IMR-90 (cell line): ENCODE measurements around the gene SEC16A. TPM values are rescaled to one million over a fixed set of nuclear protein-coding genes. Genes with fewer than 3 reads are reported as not detected.

Source experiments
- ATAC-seq: fragments of 200-7000 bp; cut with Tn5 transposase; 2 replicates; pipeline ENCODE4 v1.9.1; 2020; ENCODE audit warnings: low read depth, mild to moderate bottlenecking, moderate library complexity
- BruUV-seq: library from RNA; stranded (reverse); fragments of 400-500 nt; replicated peaks from 2 replicates; lab custom pipeline; 2021; lab: Mats Ljungman, UMichigan
- CTCF ChIA-PET: fragments of 300-600 bp; formaldehyde crosslinking; extraction: SDS; loops from one replicate; lab custom pipeline; 2021; ENCODE audit warnings: antibody characterized with exemption; lab: Yijun Ruan, JAX
- POLR2A ChIA-PET: fragments of 300-600 bp; sonication (Branson Sonifier 250); formaldehyde crosslinking; loops from one replicate; lab custom pipeline; 2022; ENCODE audit warnings: antibody characterized with exemption; ENCODE audit not compliant: unreplicated experiment; lab: Charles Lee
- DNase-seq: peaks from one replicate; pipeline ENCODE4 v3.0.0; 2013
- H2AFZ ChIP-seq: replicated peaks from 2 replicates; pipeline ENCODE3; 2013; ENCODE audit warnings: low read length, mild to moderate bottlenecking; ENCODE audit not compliant: poor library complexity
- H2AK5ac ChIP-seq: 2 replicates; pipeline ENCODE4 v1.6.1; 2013; ENCODE audit warnings: low read depth, low read length, inconsistent platforms
- H2AK9ac ChIP-seq: replicated peaks from 2 replicates; pipeline ENCODE3; 2013; ENCODE audit warnings: mild to moderate bottlenecking, low read depth, low read length, moderate library complexity; ENCODE audit not compliant: poor library complexity
- H2BK120ac ChIP-seq: 2 replicates; pipeline ENCODE4 v1.6.1; 2013; ENCODE audit warnings: low read depth, low read length, inconsistent platforms
- H2BK15ac ChIP-seq: 3 replicates; pipeline ENCODE4 v1.6.1; 2013; ENCODE audit warnings: low read depth, low read length, inconsistent platforms
- H2BK20ac ChIP-seq: 2 replicates; pipeline ENCODE4 v1.6.1; 2013; ENCODE audit warnings: low read depth, mild to moderate bottlenecking, inconsistent platforms, low read length, moderate library complexity
- H2BK5ac ChIP-seq: 2 replicates; pipeline ENCODE4 v1.6.1; 2013; ENCODE audit warnings: mild to moderate bottlenecking, low read depth, low read length, inconsistent platforms; ENCODE audit not compliant: poor library complexity, severe bottlenecking
- H3K14ac ChIP-seq: replicated peaks from 2 replicates; pipeline ENCODE4 v1.6.1; 2013; ENCODE audit warnings: low read depth, low read length, inconsistent platforms
- H3K18ac ChIP-seq: 2 replicates; pipeline ENCODE4 v1.6.1; 2013; ENCODE audit warnings: low read depth, low read length, control low read depth
- H3K23ac ChIP-seq: 2 replicates; pipeline ENCODE4 v1.6.1; 2013; ENCODE audit warnings: low read depth, low read length, inconsistent platforms
- H3K27ac ChIP-seq: 2 replicates; pipeline ENCODE4 v1.5.1; 2013; ENCODE audit warnings: mild to moderate bottlenecking, control low read depth, low read length; ENCODE audit not compliant: insufficient read depth
- H3K27me3 ChIP-seq: 2 replicates; pipeline ENCODE4 v1.6.1; 2013; ENCODE audit warnings: low read length; ENCODE audit not compliant: control insufficient read depth, insufficient read depth
- H3K36me3 ChIP-seq: 2 replicates; pipeline ENCODE4 v1.6.1; 2013; ENCODE audit warnings: low read length, mixed read lengths; ENCODE audit not compliant: control insufficient read depth, insufficient read depth
- H3K4ac ChIP-seq: 2 replicates; pipeline ENCODE4 v1.6.1; 2013; ENCODE audit warnings: low read depth, low read length, inconsistent platforms
- H3K4me1 ChIP-seq: 2 replicates; pipeline ENCODE4 v1.6.1; 2013; ENCODE audit warnings: low read length, mixed read lengths; ENCODE audit not compliant: control insufficient read depth, insufficient read depth
- H3K4me2 ChIP-seq: 2 replicates; pipeline ENCODE4 v1.6.1; 2013; ENCODE audit warnings: low read depth, mild to moderate bottlenecking, control low read depth, low read length, moderate library complexity
- H3K4me3 ChIP-seq: 2 replicates; pipeline ENCODE4 v1.5.1; 2013; ENCODE audit warnings: low read depth, mild to moderate bottlenecking, control low read depth, low read length, moderate library complexity; ENCODE audit not compliant: insufficient read depth
- H3K56ac ChIP-seq: 2 replicates; pipeline ENCODE4 v1.6.1; 2013; ENCODE audit warnings: low read length, inconsistent platforms; ENCODE audit not compliant: insufficient read depth; ENCODE audit errors: extremely low read depth
- H3K79me1 ChIP-seq, 2 experiments: 2 replicates each; pipeline ENCODE4 v1.6.1; 2013; ENCODE audit warnings: low read length in 2 of 2, inconsistent platforms in 1 of 2, low read depth in 1 of 2
- H3K9ac ChIP-seq: 2 replicates; pipeline ENCODE4 v1.6.1; 2013; ENCODE audit warnings: low read depth, low read length, control low read depth
- H3K9me1 ChIP-seq: 2 replicates; pipeline ENCODE4 v1.6.1; 2013; ENCODE audit warnings: low read length, inconsistent platforms; ENCODE audit not compliant: insufficient read depth
- H3K9me3 ChIP-seq: 2 replicates; pipeline ENCODE4 v1.6.1; 2013; ENCODE audit warnings: low read length; ENCODE audit not compliant: control insufficient read depth, insufficient read depth
- H4K20me1 ChIP-seq: 2 replicates; pipeline ENCODE4 v1.6.1; 2013; ENCODE audit warnings: low read length, inconsistent platforms; ENCODE audit not compliant: insufficient read depth
- H4K5ac ChIP-seq: 2 replicates; pipeline ENCODE4 v1.6.1; 2013; ENCODE audit warnings: mild to moderate bottlenecking, low read depth, low read length, control low read depth
- H4K8ac ChIP-seq, 2 experiments: 2 replicates each; pipeline ENCODE4 v1.6.1; 2013; ENCODE audit warnings: low read depth in 2 of 2, low read length in 2 of 2, control low read depth in 1 of 2, inconsistent platforms in 1 of 2
- H4K91ac ChIP-seq: 2 replicates; pipeline ENCODE4 v1.6.1; 2013; ENCODE audit warnings: low read depth, low read length, inconsistent platforms; ENCODE audit not compliant: insufficient read depth
- BHLHE40 ChIP-seq: fragments of 150-350 bp; IDR thresholded peaks from 2 replicates; pipeline ENCODE4 v1.6.1; 2016; ENCODE audit warnings: mild to moderate bottlenecking, low read depth, low read length
- MAZ ChIP-seq: IDR thresholded peaks from 2 replicates; pipeline ENCODE4 v1.6.1; 2012; ENCODE audit warnings: low read depth, mild to moderate bottlenecking, low read length, improper control_type of control experiment, moderate library complexity, borderline replicate concordance
- MXI1 ChIP-seq: IDR thresholded peaks from 2 replicates; pipeline ENCODE4 v1.6.1; 2012; ENCODE audit warnings: low read depth, mild to moderate bottlenecking, low read length, moderate library complexity, borderline replicate concordance
- RFX5 ChIP-seq: IDR thresholded peaks from 2 replicates; pipeline ENCODE4 v1.8.0; 2012; ENCODE audit warnings: low read depth, mild to moderate bottlenecking, low read length, moderate library complexity
- WGBS, 2 experiments: methylation state at CpG; one replicate each; pipeline versions ENCODE4 v1.1.5 to v1.1.7; 2013; ENCODE audit warnings: missing lambda C conversion rate in 2 of 2; ENCODE audit not compliant: insufficient read length in 1 of 2; ENCODE audit errors: extremely low coverage in 2 of 2; 5-methylcytosine and 5-hydroxymethylcytosine counted together
- dilution Hi-C: fragments of 300-500 bp; cut with HindIII; formaldehyde crosslinking; loops from one replicate; pipeline ENCODE4 v1.14.3; 2018; ENCODE audit warnings: low sequenced_read_pairs; ENCODE audit not compliant: unreplicated experiment
- in situ Hi-C: fragments of 300-500 bp; cut with MboI; formaldehyde crosslinking; loops from 3 replicates; pipeline ENCODE4 v1.14.3; 2019; ENCODE audit warnings: low sequenced_read_pairs, inconsistent platforms, mixed read lengths
- intact Hi-C: fragments of 100-400 bp; cut with micrococcal nuclease; formaldehyde crosslinking; loops from 2 replicates; pipeline ENCODE4 v1.10.0; 2022
- polyA plus RNA-seq, 3 experiments: library from polyadenylated mRNA; depleted of rRNA; stranded (reverse); fragments of >200 nt; gene quantifications; 2 replicates each; pipeline ENCODE4 v1.2.3, GENCODE V29; 2012; ENCODE audit warnings: low replicate concordance in 1 of 3
- total RNA-seq: library from RNA; depleted of rRNA; stranded (reverse); fragments of >200 nt; gene quantifications from 2 replicates; pipeline ENCODE4 v1.2.3, GENCODE V29; 2012

SEC16A gene
- total and polyA plus RNA-seq, 2 of the 4 experiments (the other 2 are of a cell fraction) = 12.2 to 48.1 TPM

DNA sequence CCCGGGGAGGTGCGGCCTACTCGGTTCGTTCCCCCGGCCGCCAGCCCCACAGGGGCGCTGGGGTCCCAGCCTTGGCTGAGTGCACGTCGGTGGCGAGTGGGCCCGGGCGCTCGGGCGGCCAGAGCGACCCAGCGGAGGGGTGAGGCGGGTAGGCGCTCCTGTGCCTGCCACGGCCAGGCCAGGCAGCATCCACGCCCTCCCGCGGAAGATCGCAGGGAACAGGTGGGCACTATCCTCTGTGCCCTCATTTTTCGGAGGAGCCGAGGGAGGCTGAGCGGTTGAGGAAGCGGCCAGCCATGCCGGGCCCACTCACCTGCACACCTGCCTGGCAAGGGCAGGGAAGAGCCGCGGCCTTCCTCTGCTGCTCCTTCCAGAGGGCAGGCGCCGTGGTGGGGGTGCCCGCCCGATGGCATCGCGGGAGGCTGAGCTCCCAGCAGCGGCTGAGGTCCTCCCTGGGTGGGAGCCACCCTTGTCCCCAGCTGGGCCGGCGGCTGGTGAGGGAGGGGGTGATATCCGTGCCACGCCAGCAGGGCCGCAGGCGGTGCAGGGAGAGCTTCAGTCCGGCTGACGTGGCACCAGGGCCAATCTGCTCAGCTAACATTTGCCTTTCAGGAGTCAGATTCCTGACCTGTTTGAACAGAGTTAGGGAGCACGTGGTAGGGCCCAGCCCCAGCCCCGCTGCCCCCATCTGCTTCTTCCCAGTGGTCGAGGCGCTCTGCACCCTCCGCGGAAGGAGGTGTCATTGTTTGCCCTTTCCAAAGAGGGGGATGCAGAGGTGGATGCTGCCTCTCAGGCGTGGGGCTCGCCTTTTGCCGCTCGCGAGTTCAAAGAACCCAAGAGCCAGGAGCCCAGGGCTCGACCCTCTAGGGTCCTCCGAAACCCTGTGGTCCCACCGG lies 1.6 kb upstream of the SEC16A start (continued):
- no peak for TF ChIP-seq BHLHE40
- TF ChIP-seq RFX5 = no peak
- TF ChIP-seq MXI1 = no peak

DNA sequence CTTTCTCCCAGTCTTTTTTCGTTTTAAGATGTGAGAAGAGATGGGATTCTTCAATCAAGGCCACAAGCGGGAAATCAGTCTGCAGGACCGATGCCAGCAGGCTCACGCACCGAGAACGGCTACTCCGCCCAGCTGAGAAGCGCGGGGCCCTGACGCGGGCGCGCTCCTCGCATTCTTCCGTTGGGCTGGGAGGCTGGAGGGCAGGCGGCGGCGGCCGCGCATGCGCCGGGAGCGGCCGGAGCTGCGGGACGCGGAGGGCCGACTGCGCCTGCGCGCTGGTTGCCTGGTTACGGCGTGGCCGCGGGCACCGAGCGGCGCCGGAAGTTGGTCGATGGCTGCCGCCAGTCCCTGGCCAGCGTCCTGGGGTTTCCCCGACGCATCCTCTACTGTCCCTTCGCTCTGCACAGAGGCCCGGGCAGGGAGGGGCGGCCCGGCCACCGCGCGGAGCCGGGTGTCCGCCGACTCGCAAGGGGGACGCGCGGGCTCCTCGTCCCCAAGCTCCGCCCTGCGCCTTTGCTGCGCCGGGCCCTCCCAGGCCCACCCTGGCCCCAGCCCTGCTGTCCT lies 831 bp upstream of the SEC16A start:
- Histone ChIP-seq H3K9ac (peak overlapping the region; percentile 91), H4K8ac (peak overlapping the region; percentile 72 to 99), H3K4me1 (peaks cover 8% of the 10 kb centered on the region; the same call in 1 of the 2 replicates), H2BK5ac (peak overlapping the region; percentile 98), H3K14ac (peak overlapping the region; percentile 100), H3K56ac (peak overlapping the region; percentile 93), H2AFZ (peak overlapping the region; percentile 99), H3K4ac (peak overlapping the region; percentile 100), H2BK120ac (peak overlapping the region; percentile 90), H4K5ac (peak overlapping the region; percentile 75), H2BK20ac (no peak overlapping the region), H3K36me3 (peaks cover 5% of the 10 kb centered on the region; the same call in 1 of the 2 replicates), H3K27ac (peak overlapping the region; percentile 95), H3K9me1 (no peaks in the 10 kb centered on the region; the same call in 1 of the 2 replicates), H3K79me1 (peaks cover 0 to 14% of the 10 kb centered on the region in 2 experiments; a peak in 2 of 4 replicates), H3K27me3 (no peaks in the 10 kb centered on the region; the same call in 1 of the 2 replicates), H4K20me1 (peaks cover 50% of the 10 kb centered on the region), H2AK5ac (peak overlapping the region; percentile 95), H3K4me2 (peak overlapping the region; percentile 95), H3K23ac (peak overlapping the region; percentile 100), H4K91ac (peak overlapping the region; percentile 99), H2BK15ac (peak overlapping the region; percentile 93; the same call in 1 of the 3 replicates), H3K18ac (peak overlapping the region; percentile 72), H3K4me3 (peak overlapping the region; percentile 68), H3K9me3 (no peaks in the 10 kb centered on the region), H2AK9ac (peak overlapping the region; percentile 99)
- no peak for TF ChIP-seq MAZ
- TF ChIP-seq MXI1 = peak; percentile 71; the same call in 1 of the 2 replicates
- WGBS, 2 experiments = 0% methylated on average over 49 of the region's 63 CpGs; no CpG with 5 or more reads in 1 of the 2 experiments
- dilution Hi-C loops = no loop called here
- in situ Hi-C loops = no loop called here
- peak; percentile 59 for ATAC-seq
- ChIA-PET POLR2A (no interaction called here), CTCF (interaction anchor here (0.7 to 3.1 kb wide), 3 partner anchors 118 to 148 kb away, joined by 3 to 16 read pairs (median 7); no protein-coding TSS in a partner anchor)
- BruUV-seq = no TSS peak
- intact Hi-C loops = loop anchor here (2.0 kb wide), 2 partner anchors 45 to 63 kb away; partner anchors contain the start of genes INPP5E and NOTCH1
- DNase-seq = peak; percentile 77
